ENCODE data around the gene CNOT6L.
"Not testable (repeated sequence)": the region's sequence is repeated elsewhere in the genome, so short reads cannot be mapped to it uniquely, and the experiment has no call there.

The CNOT6L gene

GRCh38 chr4:77765720-77766119 lies 53.4 kb downstream of the CNOT6L start:
- Histone ChIP-seq H3K4me3 (ENCODE audit: low read length) (no peak overlapping the region), H3K9ac (ENCODE audit: low read length) (no peak overlapping the region), H3K4me1 (ENCODE audit: control insufficient read depth, insufficient read depth, low read length) (no peaks in the 10 kb centered on the region), H3K27me3 (ENCODE audit: control insufficient read depth, insufficient read depth, low read length) (no peaks in the 10 kb centered on the region), H3K36me3 (ENCODE audit: control insufficient read depth, insufficient read depth, low read length) (no peaks in the 10 kb centered on the region), H3K27ac (ENCODE audit: low read depth, low read length) (no peak overlapping the region)

- Histone ChIP-seq H3K4me3 (ENCODE audit: low read length) (no peak overlapping the region), H3K9ac (ENCODE audit: low read length) (no peak overlapping the region), H3K36me3 (ENCODE audit: control insufficient read depth, insufficient read depth, low read length) (no peaks in the 10 kb centered on the region), H3K4me1 (ENCODE audit: control insufficient read depth, insufficient read depth, low read length) (no peaks in the 10 kb centered on the region), H3K27ac (ENCODE audit: low read depth, low read length) (no peak overlapping the region), H3K27me3 (ENCODE audit: control insufficient read depth, insufficient read depth, low read length) (no peaks in the 10 kb centered on the region)
These were observed 56.6 kb downstream of the CNOT6L start for GRCh38 chr4:77762531-77762930.

- Histone ChIP-seq H3K4me3 (ENCODE audit: low read length) (no peak overlapping the region), H3K4me1 (ENCODE audit: control insufficient read depth, insufficient read depth, low read length) (no peaks in the 10 kb centered on the region), H3K36me3 (ENCODE audit: control insufficient read depth, insufficient read depth, low read length) (no peaks in the 10 kb centered on the region), H3K27me3 (ENCODE audit: control insufficient read depth, insufficient read depth, low read length) (no peaks in the 10 kb centered on the region), H3K27ac (ENCODE audit: low read depth, low read length) (no peak overlapping the region), H3K9ac (ENCODE audit: low read length) (no peak overlapping the region)
These were observed 57.6 kb downstream of the CNOT6L start for GRCh38 chr4:77761595-77761994.

- no peak overlapping the region for H3K27ac ChIP-seq (ENCODE audit: low read depth, low read length)
- H3K27me3 ChIP-seq (ENCODE audit: control insufficient read depth, insufficient read depth, low read length) = no peaks in the 10 kb centered on the region
- H3K4me3 ChIP-seq (ENCODE audit: low read length) = no peak overlapping the region
- H3K4me1 ChIP-seq (ENCODE audit: control insufficient read depth, insufficient read depth, low read length) = no peaks in the 10 kb centered on the region
- no peaks in the 10 kb centered on the region for H3K36me3 ChIP-seq (ENCODE audit: control insufficient read depth, insufficient read depth, low read length)
- H3K9ac ChIP-seq (ENCODE audit: low read length) = no peak overlapping the region
These were observed 60.4 kb downstream of the CNOT6L start for GRCh38 chr4:77758804-77759203.

GRCh38 chr4:77751764-77752163 lies 67.4 kb downstream of the CNOT6L start:
- peaks cover 2% of the 10 kb centered on the region for H3K36me3 ChIP-seq (ENCODE audit: control insufficient read depth, insufficient read depth, low read length)
- H3K9ac ChIP-seq (ENCODE audit: low read length) = no peak overlapping the region
- H3K4me3 ChIP-seq (ENCODE audit: low read length) = no peak overlapping the region
- H3K27me3 ChIP-seq (ENCODE audit: control insufficient read depth, insufficient read depth, low read length) = no peaks in the 10 kb centered on the region
- H3K4me1 ChIP-seq (ENCODE audit: control insufficient read depth, insufficient read depth, low read length) = no peaks in the 10 kb centered on the region
- H3K27ac ChIP-seq (ENCODE audit: low read depth, low read length) = no peak overlapping the region

GRCh38 chr4:77745792-77746191 lies 73.4 kb downstream of the CNOT6L start:
- Histone ChIP-seq H3K36me3 (ENCODE audit: control insufficient read depth, insufficient read depth, low read length) (peaks cover 2% of the 10 kb centered on the region), H3K27ac (ENCODE audit: low read depth, low read length) (no peak overlapping the region), H3K9ac (ENCODE audit: low read length) (no peak overlapping the region), H3K27me3 (ENCODE audit: control insufficient read depth, insufficient read depth, low read length) (no peaks in the 10 kb centered on the region), H3K4me3 (ENCODE audit: low read length) (no peak overlapping the region), H3K4me1 (ENCODE audit: control insufficient read depth, insufficient read depth, low read length) (no peaks in the 10 kb centered on the region)

- H3K27me3 ChIP-seq (ENCODE audit: control insufficient read depth, insufficient read depth, low read length) = no peaks in the 10 kb centered on the region
- no peak overlapping the region for H3K9ac ChIP-seq (ENCODE audit: low read length)
- no peak overlapping the region for H3K4me3 ChIP-seq (ENCODE audit: low read length)
- peaks cover 2% of the 10 kb centered on the region for H3K36me3 ChIP-seq (ENCODE audit: control insufficient read depth, insufficient read depth, low read length)
- no peaks in the 10 kb centered on the region for H3K4me1 ChIP-seq (ENCODE audit: control insufficient read depth, insufficient read depth, low read length)
- H3K27ac ChIP-seq (ENCODE audit: low read depth, low read length) = no peak overlapping the region
These were observed 77.1 kb downstream of the CNOT6L start for GRCh38 chr4:77742054-77742453.

- peaks cover 2% of the 10 kb centered on the region for H3K36me3 ChIP-seq (ENCODE audit: control insufficient read depth, insufficient read depth, low read length)
- H3K4me1 ChIP-seq (ENCODE audit: control insufficient read depth, insufficient read depth, low read length) = no peaks in the 10 kb centered on the region
- H3K27me3 ChIP-seq (ENCODE audit: control insufficient read depth, insufficient read depth, low read length) = no peaks in the 10 kb centered on the region
- H3K4me3 ChIP-seq (ENCODE audit: low read length) = no peak overlapping the region
- no peak overlapping the region for H3K27ac ChIP-seq (ENCODE audit: low read depth, low read length)
- H3K9ac ChIP-seq (ENCODE audit: low read length) = no peak overlapping the region
These were observed 78.7 kb downstream of the CNOT6L start for GRCh38 chr4:77740480-77740879.

GRCh38 chr4:77734928-77735327 lies 84.2 kb downstream of the CNOT6L start:
- no peaks in the 10 kb centered on the region for H3K27me3 ChIP-seq (ENCODE audit: control insufficient read depth, insufficient read depth, low read length)
- no peak overlapping the region for H3K27ac ChIP-seq (ENCODE audit: low read depth, low read length)
- H3K36me3 ChIP-seq (ENCODE audit: control insufficient read depth, insufficient read depth, low read length) = peaks cover 2% of the 10 kb centered on the region
- no peak overlapping the region for H3K9ac ChIP-seq (ENCODE audit: low read length)
- no peaks in the 10 kb centered on the region for H3K4me1 ChIP-seq (ENCODE audit: control insufficient read depth, insufficient read depth, low read length)
- H3K4me3 ChIP-seq (ENCODE audit: low read length) = no peak overlapping the region

GRCh38 chr4:77731656-77732055 lies 87.5 kb downstream of the CNOT6L start:
- Histone ChIP-seq H3K27ac (ENCODE audit: low read depth, low read length) (no peak overlapping the region), H3K4me3 (ENCODE audit: low read length) (no peak overlapping the region), H3K9ac (ENCODE audit: low read length) (no peak overlapping the region), H3K36me3 (ENCODE audit: control insufficient read depth, insufficient read depth, low read length) (peaks cover 5% of the 10 kb centered on the region), H3K27me3 (ENCODE audit: control insufficient read depth, insufficient read depth, low read length) (no peaks in the 10 kb centered on the region), H3K4me1 (ENCODE audit: control insufficient read depth, insufficient read depth, low read length) (no peaks in the 10 kb centered on the region)

GRCh38 chr4:77728420-77728819 lies 90.7 kb downstream of the CNOT6L start:
- no peak overlapping the region for H3K4me3 ChIP-seq (ENCODE audit: low read length)
- no peak overlapping the region for H3K9ac ChIP-seq (ENCODE audit: low read length)
- H3K4me1 ChIP-seq (ENCODE audit: control insufficient read depth, insufficient read depth, low read length) = no peaks in the 10 kb centered on the region
- no peak overlapping the region for H3K27ac ChIP-seq (ENCODE audit: low read depth, low read length)
- no peaks in the 10 kb centered on the region for H3K27me3 ChIP-seq (ENCODE audit: control insufficient read depth, insufficient read depth, low read length)
- H3K36me3 ChIP-seq (ENCODE audit: control insufficient read depth, insufficient read depth, low read length) = peaks cover 5% of the 10 kb centered on the region

GRCh38 chr4:77721073-77721472 lies 98.1 kb downstream of the CNOT6L start:
- H3K4me1 ChIP-seq (ENCODE audit: control insufficient read depth, insufficient read depth, low read length) = no peaks in the 10 kb centered on the region
- no peaks in the 10 kb centered on the region for H3K27me3 ChIP-seq (ENCODE audit: control insufficient read depth, insufficient read depth, low read length)
- H3K4me3 ChIP-seq (ENCODE audit: low read length) = no peak overlapping the region
- no peaks in the 10 kb centered on the region for H3K36me3 ChIP-seq (ENCODE audit: control insufficient read depth, insufficient read depth, low read length)
- no peak overlapping the region for H3K27ac ChIP-seq (ENCODE audit: low read depth, low read length)
- H3K9ac ChIP-seq (ENCODE audit: low read length) = no peak overlapping the region

GRCh38 chr4:77718500-77718899 lies 100.7 kb downstream of the CNOT6L start:
- H3K27ac ChIP-seq (ENCODE audit: low read depth, low read length); H3K27me3 ChIP-seq (ENCODE audit: control insufficient read depth, insufficient read depth, low read length); H3K9ac ChIP-seq (ENCODE audit: low read length); H3K36me3 ChIP-seq (ENCODE audit: control insufficient read depth, insufficient read depth, low read length); H3K4me1 ChIP-seq (ENCODE audit: control insufficient read depth, insufficient read depth, low read length); H3K4me3 ChIP-seq (ENCODE audit: low read length): not testable (repeated sequence)

Measured in rectal smooth muscle tissue (tissue), 1 donor.